Progenitor cell of endocrine pancreas (in vitro differentiated cells): ENCODE results near the gene NFIX. TPM values are rescaled to one million over a fixed set of nuclear protein-coding genes. Genes with fewer than 3 reads are reported as not detected.

ENCODE experiments used
- DNase-seq: peaks from one replicate; pipeline ENCODE4 v3.0.0; 2021; ENCODE audit warnings: low spot score; ENCODE audit not compliant: unreplicated experiment
- H3K27ac Mint-ChIP-seq: 2 replicates; pipeline ENCODE4 v1.8.0; 2021; ENCODE audit warnings: mild to moderate bottlenecking, moderate library complexity, mixed read lengths
- H3K27me3 Mint-ChIP-seq: 2 replicates; pipeline ENCODE4 v1.8.0; 2021; ENCODE audit warnings: mixed read lengths
- H3K36me3 Mint-ChIP-seq: 2 replicates; pipeline ENCODE4 v1.8.0; 2022; ENCODE audit warnings: mixed read lengths; ENCODE audit not compliant: insufficient read depth
- H3K4me1 Mint-ChIP-seq: 2 replicates; pipeline ENCODE4 v1.8.0; 2021; ENCODE audit warnings: low read depth, mixed read lengths
- H3K4me3 Mint-ChIP-seq: 2 replicates; pipeline ENCODE4 v1.8.0; 2021; ENCODE audit warnings: low read depth, mild to moderate bottlenecking, moderate library complexity, mixed read lengths
- H3K9me3 Mint-ChIP-seq: 2 replicates; pipeline ENCODE4 v1.8.0; 2021; ENCODE audit warnings: low read depth, mixed read lengths
- total RNA-seq: library from RNA; stranded (reverse); gene quantifications from 2 replicates; pipeline ENCODE4 v1.2.1, GENCODE V29; 2021
- TF ChIP-seq, protein P1 (sequence below): fragments of 200-600 bp; sonication (generic); IDR thresholded peaks from one replicate; pipeline ENCODE4 v1.5.0; 2021; ENCODE audit warnings: antibody characterized with exemption, mild to moderate bottlenecking; ENCODE audit not compliant: unreplicated experiment

The NFIX gene
- total RNA-seq, 1 donor from 2014 or later = 0.46 TPM

- Mint-ChIP-seq H3K4me3 (no peak overlapping the region), H3K9me3 (no peaks in the 10 kb centered on the region), H3K36me3 (no peaks in the 10 kb centered on the region), H3K27ac (no peak overlapping the region), H3K4me1 (peaks cover 2% of the 10 kb centered on the region), H3K27me3 (peaks cover 79% of the 10 kb centered on the region)
- TF ChIP-seq, protein P1, sequence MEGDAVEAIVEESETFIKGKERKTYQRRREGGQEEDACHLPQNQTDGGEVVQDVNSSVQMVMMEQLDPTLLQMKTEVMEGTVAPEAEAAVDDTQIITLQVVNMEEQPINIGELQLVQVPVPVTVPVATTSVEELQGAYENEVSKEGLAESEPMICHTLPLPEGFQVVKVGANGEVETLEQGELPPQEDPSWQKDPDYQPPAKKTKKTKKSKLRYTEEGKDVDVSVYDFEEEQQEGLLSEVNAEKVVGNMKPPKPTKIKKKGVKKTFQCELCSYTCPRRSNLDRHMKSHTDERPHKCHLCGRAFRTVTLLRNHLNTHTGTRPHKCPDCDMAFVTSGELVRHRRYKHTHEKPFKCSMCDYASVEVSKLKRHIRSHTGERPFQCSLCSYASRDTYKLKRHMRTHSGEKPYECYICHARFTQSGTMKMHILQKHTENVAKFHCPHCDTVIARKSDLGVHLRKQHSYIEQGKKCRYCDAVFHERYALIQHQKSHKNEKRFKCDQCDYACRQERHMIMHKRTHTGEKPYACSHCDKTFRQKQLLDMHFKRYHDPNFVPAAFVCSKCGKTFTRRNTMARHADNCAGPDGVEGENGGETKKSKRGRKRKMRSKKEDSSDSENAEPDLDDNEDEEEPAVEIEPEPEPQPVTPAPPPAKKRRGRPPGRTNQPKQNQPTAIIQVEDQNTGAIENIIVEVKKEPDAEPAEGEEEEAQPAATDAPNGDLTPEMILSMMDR = no peak
- no peak for DNase-seq
Observed at GRCh38 chr19:13063461-13064091, 68.3 kb downstream of the NFIX start.

DNA sequence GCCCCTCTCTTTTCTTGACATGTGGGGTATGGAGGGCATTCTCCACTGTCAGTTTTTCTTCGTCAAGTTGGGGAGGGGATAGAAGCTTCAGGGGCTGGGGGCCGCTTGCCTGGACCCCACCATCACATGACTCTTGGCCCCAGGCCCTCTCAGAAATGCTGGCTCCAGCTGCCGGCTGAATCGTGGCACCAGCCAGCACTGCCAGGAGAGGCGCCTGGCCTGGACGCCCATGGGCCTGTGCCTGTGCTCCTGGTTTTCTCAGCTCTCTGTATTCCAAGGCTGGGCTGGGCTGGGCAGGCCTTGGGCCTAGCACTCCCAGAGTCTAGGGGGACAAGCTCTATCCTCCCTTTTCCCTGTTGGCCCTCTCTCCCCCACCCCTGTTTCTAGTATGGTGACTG, 68.8 kb downstream of the NFIX start:
- no peak for DNase-seq
- H3K36me3 Mint-ChIP-seq = no peaks in the 10 kb centered on the region
- H3K27ac Mint-ChIP-seq = no peak overlapping the region
- TF ChIP-seq, protein P1 = no peak
- H3K4me3 Mint-ChIP-seq = no peak overlapping the region
- H3K9me3 Mint-ChIP-seq = no peaks in the 10 kb centered on the region
- H3K4me1 Mint-ChIP-seq = peaks cover 4% of the 10 kb centered on the region
- H3K27me3 Mint-ChIP-seq = peaks cover 79% of the 10 kb centered on the region

DNA sequence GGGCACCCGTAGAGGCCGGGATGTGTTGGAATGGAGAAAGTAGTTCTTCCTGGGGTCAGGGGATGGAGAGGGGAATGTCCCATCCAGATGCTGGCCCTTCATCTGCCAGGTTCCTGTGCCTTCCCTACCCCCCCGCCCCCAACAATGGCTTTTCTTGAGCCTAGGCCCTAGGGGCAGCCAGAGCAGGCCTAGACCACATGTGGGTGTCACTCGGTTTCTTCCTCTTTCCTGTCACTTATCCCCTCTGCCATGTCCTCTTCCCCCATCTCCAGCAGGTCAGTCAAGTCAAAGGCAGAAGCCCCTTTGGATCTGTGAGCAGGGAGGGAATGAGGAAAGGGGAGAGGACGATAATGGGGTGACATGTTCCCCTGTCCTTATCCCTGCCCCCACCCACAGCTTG, 71.0 kb downstream of the NFIX start:
- Mint-ChIP-seq H3K4me3 (no peak overlapping the region), H3K9me3 (no peaks in the 10 kb centered on the region), H3K27me3 (peaks cover 90% of the 10 kb centered on the region), H3K27ac (no peak overlapping the region), H3K36me3 (no peaks in the 10 kb centered on the region), H3K4me1 (peaks cover 14% of the 10 kb centered on the region)
- DNase-seq = no peak
- TF ChIP-seq, protein P1 = no peak

- Mint-ChIP-seq H3K9me3 (no peaks in the 10 kb centered on the region), H3K27ac (no peak overlapping the region), H3K4me1 (peaks cover 14% of the 10 kb centered on the region), H3K36me3 (no peaks in the 10 kb centered on the region), H3K4me3 (no peak overlapping the region), H3K27me3 (peaks cover 84% of the 10 kb centered on the region)
- no peak for DNase-seq
- TF ChIP-seq, protein P1 = no peak
Observed at GRCh38 chr19:13066933-13067807, 71.9 kb downstream of the NFIX start.

DNA sequence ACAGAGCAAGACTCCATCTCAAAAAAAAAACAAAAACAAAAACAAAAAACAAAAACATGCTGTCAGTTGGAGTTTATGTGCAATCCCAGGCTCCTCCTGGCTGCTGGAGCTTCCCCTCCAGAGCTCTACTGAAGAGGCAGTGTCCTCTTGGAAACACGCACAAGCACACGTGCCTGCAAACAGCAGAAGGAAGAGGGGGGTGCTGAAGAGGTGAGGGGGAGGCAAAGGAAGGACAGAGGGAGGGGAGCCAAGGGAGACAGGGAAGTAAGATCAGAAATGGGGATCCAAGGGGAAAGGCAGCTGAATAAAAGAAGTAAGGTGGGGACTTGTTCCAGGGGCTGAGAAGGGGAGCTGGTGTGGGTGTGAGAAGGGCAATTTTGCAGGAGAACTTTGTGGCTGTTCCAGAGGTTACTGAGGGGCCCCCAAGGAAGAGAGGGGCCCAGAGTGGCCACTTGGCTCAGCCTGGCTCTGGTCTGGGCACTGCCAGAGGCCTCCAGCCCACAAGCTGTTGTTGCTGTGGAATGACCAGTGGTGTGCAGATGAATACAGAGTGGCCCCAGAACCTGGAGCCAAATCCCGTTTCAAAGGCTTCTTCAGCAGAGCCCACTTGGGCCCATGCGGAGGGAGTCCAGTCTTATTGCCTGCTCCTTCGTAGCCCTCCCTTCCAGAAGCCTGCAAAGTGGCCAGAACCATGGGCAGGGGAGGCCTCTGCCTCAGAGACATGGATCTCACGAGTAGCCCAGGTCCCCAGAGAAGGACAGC, 73.0 kb downstream of the NFIX start:
- H3K27ac Mint-ChIP-seq = no peak overlapping the region
- H3K36me3 Mint-ChIP-seq = no peaks in the 10 kb centered on the region
- no peak overlapping the region for H3K4me3 Mint-ChIP-seq
- peaks cover 84% of the 10 kb centered on the region for H3K27me3 Mint-ChIP-seq
- peaks cover 14% of the 10 kb centered on the region for H3K4me1 Mint-ChIP-seq
- no peak for DNase-seq
- no peaks in the 10 kb centered on the region for H3K9me3 Mint-ChIP-seq
- TF ChIP-seq, protein P1 = no peak
